ENCODE measurements around the gene GALNTL6. TPM values are rescaled to one million over a fixed set of nuclear protein-coding genes. Genes with fewer than 3 reads are reported as not detected.

Gene GALNTL6
- total RNA-seq, 1 experiment from 2014 or later, result not detected

DNA sequence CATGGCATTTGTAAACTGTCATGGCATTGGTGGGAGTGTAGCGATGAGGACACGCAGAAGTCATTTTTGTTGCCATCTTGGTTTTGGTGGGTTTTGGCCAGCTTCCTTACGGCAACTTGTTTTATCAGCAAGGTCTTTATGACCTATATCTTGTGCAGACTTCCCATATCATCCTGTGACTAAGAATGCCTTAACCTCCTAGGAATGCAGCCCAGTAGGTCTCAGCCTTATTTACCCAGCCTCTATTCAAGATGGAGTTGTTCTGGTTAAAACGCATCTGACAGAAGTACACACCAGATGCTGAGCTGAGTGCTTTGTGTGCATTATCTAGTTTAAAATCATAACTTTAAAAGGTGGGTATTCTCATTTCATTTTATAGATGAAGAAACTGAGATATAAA lies 1086.7 kb downstream of the GALNTL6 start:
- H3K79me2 ChIP-seq (ENCODE audit: insufficient read depth, low read length), result no peaks in the 10 kb centered on the region
- intact Hi-C loops (cut with micrococcal nuclease), result no loop called here
- ChIA-PET CTCF (no interaction called here), RAD21 (ENCODE audit: low non-redundant PET in 1 of 2, low total read pairs in 2 of 2, uncharacterized antibody in 2 of 2, unreplicated experiment in 2 of 2) (no interaction called here), POLR2A (no interaction called here)
- H3K36me3 ChIP-seq (ENCODE audit: control insufficient read depth in 1 of 2, insufficient read depth in 2 of 2, low read length in 2 of 2), result no peaks in the 10 kb centered on the region
- H3K27me3 ChIP-seq (ENCODE audit: insufficient read depth, low read length), result no peaks in the 10 kb centered on the region
- no peaks in the 10 kb centered on the region for H3K9me2 ChIP-seq (ENCODE audit: insufficient read depth)
- H3K4me1 ChIP-seq (ENCODE audit: control insufficient read depth in 1 of 2, insufficient read depth in 2 of 2, low read length in 2 of 2), result no peaks in the 10 kb centered on the region
- no TSS peak for BruUV-seq (replicated peaks)
- H2AFZ ChIP-seq (ENCODE audit: low read depth, low read length, poor library complexity, severe bottlenecking), result no peak overlapping the region
- H3K9me3 ChIP-seq (ENCODE audit: control insufficient read depth in 1 of 2, insufficient read depth in 1 of 2, low read depth in 1 of 2, low read length in 2 of 2), result no peaks in the 10 kb centered on the region
- no peak overlapping the region for H3K4me2 ChIP-seq (ENCODE audit: low read length)
- H4K20me1 ChIP-seq (ENCODE audit: insufficient read depth), result no peaks in the 10 kb centered on the region
- no peak for ATAC-seq
- no peak overlapping the region for H3K4me3 ChIP-seq (replicated peaks in 1 of 2; ENCODE audit: low read depth in 1 of 2, low read length in 2 of 2)
- H3K27ac ChIP-seq (ENCODE audit: low read depth, low read length), result no peak overlapping the region
- no peak overlapping the region for H3K9ac ChIP-seq (ENCODE audit: low read length)
- no peak for TF ChIP-seq EZH2 (IDR thresholded peaks at IDR 0.05)
- no peak for TF ChIP-seq CBX3 (IDR thresholded peaks at IDR 0.05; ENCODE audit: low read depth)
- TF ChIP-seq, protein P1, sequence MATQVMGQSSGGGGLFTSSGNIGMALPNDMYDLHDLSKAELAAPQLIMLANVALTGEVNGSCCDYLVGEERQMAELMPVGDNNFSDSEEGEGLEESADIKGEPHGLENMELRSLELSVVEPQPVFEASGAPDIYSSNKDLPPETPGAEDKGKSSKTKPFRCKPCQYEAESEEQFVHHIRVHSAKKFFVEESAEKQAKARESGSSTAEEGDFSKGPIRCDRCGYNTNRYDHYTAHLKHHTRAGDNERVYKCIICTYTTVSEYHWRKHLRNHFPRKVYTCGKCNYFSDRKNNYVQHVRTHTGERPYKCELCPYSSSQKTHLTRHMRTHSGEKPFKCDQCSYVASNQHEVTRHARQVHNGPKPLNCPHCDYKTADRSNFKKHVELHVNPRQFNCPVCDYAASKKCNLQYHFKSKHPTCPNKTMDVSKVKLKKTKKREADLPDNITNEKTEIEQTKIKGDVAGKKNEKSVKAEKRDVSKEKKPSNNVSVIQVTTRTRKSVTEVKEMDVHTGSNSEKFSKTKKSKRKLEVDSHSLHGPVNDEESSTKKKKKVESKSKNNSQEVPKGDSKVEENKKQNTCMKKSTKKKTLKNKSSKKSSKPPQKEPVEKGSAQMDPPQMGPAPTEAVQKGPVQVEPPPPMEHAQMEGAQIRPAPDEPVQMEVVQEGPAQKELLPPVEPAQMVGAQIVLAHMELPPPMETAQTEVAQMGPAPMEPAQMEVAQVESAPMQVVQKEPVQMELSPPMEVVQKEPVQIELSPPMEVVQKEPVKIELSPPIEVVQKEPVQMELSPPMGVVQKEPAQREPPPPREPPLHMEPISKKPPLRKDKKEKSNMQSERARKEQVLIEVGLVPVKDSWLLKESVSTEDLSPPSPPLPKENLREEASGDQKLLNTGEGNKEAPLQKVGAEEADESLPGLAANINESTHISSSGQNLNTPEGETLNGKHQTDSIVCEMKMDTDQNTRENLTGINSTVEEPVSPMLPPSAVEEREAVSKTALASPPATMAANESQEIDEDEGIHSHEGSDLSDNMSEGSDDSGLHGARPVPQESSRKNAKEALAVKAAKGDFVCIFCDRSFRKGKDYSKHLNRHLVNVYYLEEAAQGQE (IDR thresholded peaks at IDR 0.05; ENCODE audit: low read depth), result no peak
- no peak for TF ChIP-seq YY1 (IDR thresholded peaks at IDR 0.05; ENCODE audit: extremely low read depth, insufficient replicate concordance, low read depth, low read length)
- TF ChIP-seq ZFX (IDR thresholded peaks at IDR 0.05), result no peak
- TF ChIP-seq SP1 (IDR thresholded peaks at IDR 0.05; ENCODE audit: low read depth), result no peak
- TF ChIP-seq, protein P2, sequence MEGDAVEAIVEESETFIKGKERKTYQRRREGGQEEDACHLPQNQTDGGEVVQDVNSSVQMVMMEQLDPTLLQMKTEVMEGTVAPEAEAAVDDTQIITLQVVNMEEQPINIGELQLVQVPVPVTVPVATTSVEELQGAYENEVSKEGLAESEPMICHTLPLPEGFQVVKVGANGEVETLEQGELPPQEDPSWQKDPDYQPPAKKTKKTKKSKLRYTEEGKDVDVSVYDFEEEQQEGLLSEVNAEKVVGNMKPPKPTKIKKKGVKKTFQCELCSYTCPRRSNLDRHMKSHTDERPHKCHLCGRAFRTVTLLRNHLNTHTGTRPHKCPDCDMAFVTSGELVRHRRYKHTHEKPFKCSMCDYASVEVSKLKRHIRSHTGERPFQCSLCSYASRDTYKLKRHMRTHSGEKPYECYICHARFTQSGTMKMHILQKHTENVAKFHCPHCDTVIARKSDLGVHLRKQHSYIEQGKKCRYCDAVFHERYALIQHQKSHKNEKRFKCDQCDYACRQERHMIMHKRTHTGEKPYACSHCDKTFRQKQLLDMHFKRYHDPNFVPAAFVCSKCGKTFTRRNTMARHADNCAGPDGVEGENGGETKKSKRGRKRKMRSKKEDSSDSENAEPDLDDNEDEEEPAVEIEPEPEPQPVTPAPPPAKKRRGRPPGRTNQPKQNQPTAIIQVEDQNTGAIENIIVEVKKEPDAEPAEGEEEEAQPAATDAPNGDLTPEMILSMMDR (IDR thresholded peaks at IDR 0.05 in 2 of 3, conservative IDR thresholded peaks at IDR 0.05 in 1 of 3; ENCODE audit: borderline replicate concordance in 1 of 3, insufficient read depth in 1 of 3, low read depth in 2 of 3, low read length in 2 of 3), result no peak
- TF ChIP-seq POLR2A (IDR thresholded peaks at IDR 0.05; ENCODE audit: borderline replicate concordance, extremely low read depth, insufficient read depth, insufficient read length), result no peak
- TF ChIP-seq ZNF274 (IDR thresholded peaks at IDR 0.05; ENCODE audit: low read depth, low read length), result no peak
- TF ChIP-seq, protein P3, sequence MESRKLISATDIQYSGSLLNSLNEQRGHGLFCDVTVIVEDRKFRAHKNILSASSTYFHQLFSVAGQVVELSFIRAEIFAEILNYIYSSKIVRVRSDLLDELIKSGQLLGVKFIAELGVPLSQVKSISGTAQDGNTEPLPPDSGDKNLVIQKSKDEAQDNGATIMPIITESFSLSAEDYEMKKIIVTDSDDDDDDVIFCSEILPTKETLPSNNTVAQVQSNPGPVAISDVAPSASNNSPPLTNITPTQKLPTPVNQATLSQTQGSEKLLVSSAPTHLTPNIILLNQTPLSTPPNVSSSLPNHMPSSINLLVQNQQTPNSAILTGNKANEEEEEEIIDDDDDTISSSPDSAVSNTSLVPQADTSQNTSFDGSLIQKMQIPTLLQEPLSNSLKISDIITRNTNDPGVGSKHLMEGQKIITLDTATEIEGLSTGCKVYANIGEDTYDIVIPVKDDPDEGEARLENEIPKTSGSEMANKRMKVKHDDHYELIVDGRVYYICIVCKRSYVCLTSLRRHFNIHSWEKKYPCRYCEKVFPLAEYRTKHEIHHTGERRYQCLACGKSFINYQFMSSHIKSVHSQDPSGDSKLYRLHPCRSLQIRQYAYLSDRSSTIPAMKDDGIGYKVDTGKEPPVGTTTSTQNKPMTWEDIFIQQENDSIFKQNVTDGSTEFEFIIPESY (IDR thresholded peaks at IDR 0.05; ENCODE audit: extremely low read depth, insufficient replicate concordance, low read length), result no peak
- TF ChIP-seq POLR2AphosphoS5 (IDR thresholded peaks at IDR 0.05; ENCODE audit: low read depth, low read length), result no peak
- no peak for TF ChIP-seq SRF (IDR thresholded peaks at IDR 0.05; ENCODE audit: low read depth)
- no peak for TF ChIP-seq JUND (IDR thresholded peaks at IDR 0.05)
- TF ChIP-seq RAD21 (IDR thresholded peaks at IDR 0.05; ENCODE audit: low read depth), result no peak
- TF ChIP-seq, protein P4, sequence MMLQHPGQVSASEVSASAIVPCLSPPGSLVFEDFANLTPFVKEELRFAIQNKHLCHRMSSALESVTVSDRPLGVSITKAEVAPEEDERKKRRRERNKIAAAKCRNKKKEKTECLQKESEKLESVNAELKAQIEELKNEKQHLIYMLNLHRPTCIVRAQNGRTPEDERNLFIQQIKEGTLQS (IDR thresholded peaks at IDR 0.05), result no peak
- TF ChIP-seq TCF7L2 (IDR thresholded peaks at IDR 0.05; ENCODE audit: borderline replicate concordance, extremely low read depth, insufficient read depth, insufficient read length), result no peak
- TF ChIP-seq CEBPB (IDR thresholded peaks at IDR 0.05; ENCODE audit: low read depth), result no peak
- TF ChIP-seq, protein P5, sequence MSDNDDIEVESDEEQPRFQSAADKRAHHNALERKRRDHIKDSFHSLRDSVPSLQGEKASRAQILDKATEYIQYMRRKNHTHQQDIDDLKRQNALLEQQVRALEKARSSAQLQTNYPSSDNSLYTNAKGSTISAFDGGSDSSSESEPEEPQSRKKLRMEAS (IDR thresholded peaks at IDR 0.05), result no peak
- TF ChIP-seq FOSL1 (IDR thresholded peaks at IDR 0.05; ENCODE audit: low read depth), result no peak
- no peak for TF ChIP-seq ELF1 (IDR thresholded peaks at IDR 0.05; ENCODE audit: borderline replicate concordance, low read depth)
- no peak for DNase-seq (ENCODE audit: low read depth, low spot score)
